ENCODE data around the gene TUBB4A. TPM values are rescaled to one million over a fixed set of nuclear protein-coding genes. Genes with fewer than 3 reads are reported as not detected.

Gene TUBB4A
- total RNA-seq, 4 donors from 2014 or later = 7.8 TPM; not detected in 3

GRCh38 chr19:6539514-6539913 is 37.4 kb upstream of the TUBB4A start:
- no peak for DNase-seq
- peaks cover 0 to 24% (median 5%) of the 10 kb centered on the region in 3 donors for H3K4me1 ChIP-seq
- H3K27ac ChIP-seq = no peak overlapping the region
- peaks cover 0 to 5% (median 0%) of the 10 kb centered on the region in 4 donors for H3K27me3 ChIP-seq
- no peaks in the 10 kb centered on the region for H3K9me3 ChIP-seq
- H3K4me3 ChIP-seq = no peak overlapping the region
- TF ChIP-seq POLR2A (IDR thresholded peaks at IDR 0.05) = no peak
- TF ChIP-seq CTCF (IDR thresholded peaks at IDR 0.05) = no peak
- WGBS, 2 donors = 82 to 90% methylated on average over 4 to 6 of the region's 6 CpGs
- intact Hi-C loops (cut with DNase I) = no loop called here
- peaks cover 0 to 19% (median 0%) of the 10 kb centered on the region in 3 donors for H3K36me3 ChIP-seq

- H3K4me1 ChIP-seq = peaks cover 12 to 55% (median 18%) of the 10 kb centered on the region in 3 donors
- H3K36me3 ChIP-seq = peaks cover 0 to 19% (median 0%) of the 10 kb centered on the region in 3 donors
- H3K4me3 ChIP-seq = no peak overlapping the region
- no peak for DNase-seq
- intact Hi-C loops (cut with DNase I) = no loop called here
- no peak for TF ChIP-seq POLR2A (IDR thresholded peaks at IDR 0.05)
- TF ChIP-seq CTCF (IDR thresholded peaks at IDR 0.05) = no peak
- H3K27ac ChIP-seq = no peak overlapping the region
- peaks cover 0 to 40% (median 0%) of the 10 kb centered on the region in 4 donors for H3K27me3 ChIP-seq
- no peaks in the 10 kb centered on the region for H3K9me3 ChIP-seq
- WGBS, 2 donors = 92 to 93% methylated on average over 10 of the region's 10 CpGs
Observed at GRCh38 chr19:6535558-6536137, 33.5 kb upstream of the TUBB4A start.

- TF ChIP-seq CTCF (IDR thresholded peaks at IDR 0.05) (no peak), POLR2A (IDR thresholded peaks at IDR 0.05) (no peak)
- 42 to 79% methylated on average over 4 to 5 of the region's 40 CpGs for WGBS, 2 donors
- H3K9me3 ChIP-seq = no peaks in the 10 kb centered on the region
- peaks cover 0 to 40% (median 0%) of the 10 kb centered on the region in 4 donors for H3K27me3 ChIP-seq
- intact Hi-C loops (cut with DNase I) = no loop called here
- peaks cover 0 to 19% (median 0%) of the 10 kb centered on the region in 3 donors for H3K36me3 ChIP-seq
- no peak for DNase-seq
- peaks cover 18 to 66% (median 19%) of the 10 kb centered on the region in 3 donors for H3K4me1 ChIP-seq
- no peak overlapping the region for H3K27ac ChIP-seq
- H3K4me3 ChIP-seq = no peak overlapping the region
Observed at GRCh38 chr19:6534451-6535093, 32.5 kb upstream of the TUBB4A start.

- Histone ChIP-seq H3K27me3 (peaks cover 0 to 40% (median 0%) of the 10 kb centered on the region in 4 donors), H3K9me3 (no peaks in the 10 kb centered on the region), H3K4me1 (peaks cover 20 to 72% (median 21%) of the 10 kb centered on the region in 3 donors), H3K4me3 (no peak overlapping the region), H3K27ac (no peak overlapping the region), H3K36me3 (peaks cover 0 to 19% (median 0%) of the 10 kb centered on the region in 3 donors)
- intact Hi-C loops (cut with DNase I) = no loop called here
- TF ChIP-seq POLR2A (IDR thresholded peaks at IDR 0.05) (no peak), CTCF (IDR thresholded peaks at IDR 0.05) (no peak)
- WGBS, 2 donors = 17 to 22% methylated on average over 10 to 11 of the region's 11 CpGs
- DNase-seq = no peak
Observed at GRCh38 chr19:6533746-6534418, 31.8 kb upstream of the TUBB4A start.

- H3K4me3 ChIP-seq = peak overlapping the region in 3 of 4 donors; percentile 9 to 70 (median 19)
- H3K9me3 ChIP-seq = no peaks in the 10 kb centered on the region
- intact Hi-C loops (cut with DNase I) = no loop called here
- peaks cover 0 to 19% (median 0%) of the 10 kb centered on the region in 3 donors for H3K36me3 ChIP-seq
- H3K27ac ChIP-seq = no peak overlapping the region
- peaks cover 0 to 40% (median 0%) of the 10 kb centered on the region in 4 donors for H3K27me3 ChIP-seq
- no peak for DNase-seq
- TF ChIP-seq POLR2A (IDR thresholded peaks at IDR 0.05) (no peak), CTCF (IDR thresholded peaks at IDR 0.05) (no peak)
- H3K4me1 ChIP-seq = peaks cover 23 to 73% (median 24%) of the 10 kb centered on the region in 3 donors
- 45 to 55% methylated on average over 3 of the region's 3 CpGs for WGBS, 2 donors
Observed at GRCh38 chr19:6533000-6533328, 30.9 kb upstream of the TUBB4A start.

All from esophagus squamous epithelium (tissue), 5 donors.